ENCODE measurements around the gene TNC. TPM values are rescaled to one million over a fixed set of nuclear protein-coding genes. Genes with fewer than 3 reads are reported as not detected.

TNC gene
- total and polyA plus RNA-seq, 10 donors = 1.7 to 126 (median 47.9) TPM

GRCh38 chr9:115107701-115108100, 10.3 kb downstream of the TNC start:
- H3K4me3 ChIP-seq = no peak overlapping the region
- WGBS, 5 donors = 79 to 86% (median 81%) methylated on average over 2 of the region's 2 CpGs
- no peaks in the 10 kb centered on the region for H3K36me3 ChIP-seq
- no peaks in the 10 kb centered on the region for H3K27me3 ChIP-seq (replicated peaks in 1 of 7)
- no peaks in the 10 kb centered on the region for H3K9me3 ChIP-seq
- DNase-seq = no peak
- peaks cover 0 to 14% (median 0%) of the 10 kb centered on the region in 6 donors for H3K4me1 ChIP-seq
- TF ChIP-seq POLR2A (IDR thresholded peaks at IDR 0.05) (no peak), POLR2AphosphoS5 (IDR thresholded peaks at IDR 0.05) (no peak), CTCF (IDR thresholded peaks at IDR 0.05 in 8 of 11, conservative IDR thresholded peaks at IDR 0.05 in 3 of 11) (no peak)
- intact Hi-C loops (cut with DNase I; ENCODE audit: low total_unique reads) = no loop called here
- peak overlapping the region in 4 of 8 donors; percentile 12 to 42 (median 24) for H3K27ac ChIP-seq

- intact Hi-C loops (cut with DNase I; ENCODE audit: low total_unique reads) = no loop called here
- Histone ChIP-seq H3K27me3 (replicated peaks in 1 of 7) (no peaks in the 10 kb centered on the region), H3K9me3 (no peaks in the 10 kb centered on the region), H3K27ac (peak overlapping the region in 6 of 8 donors; percentile 3 to 42 (median 24)), H3K4me1 (peaks cover 0 to 14% (median 0%) of the 10 kb centered on the region in 6 donors), H3K4me3 (no peak overlapping the region), H3K36me3 (no peaks in the 10 kb centered on the region)
- TF ChIP-seq POLR2A (IDR thresholded peaks at IDR 0.05) (no peak), CTCF (IDR thresholded peaks at IDR 0.05 in 8 of 11, conservative IDR thresholded peaks at IDR 0.05 in 3 of 11) (no peak), POLR2AphosphoS5 (IDR thresholded peaks at IDR 0.05) (no peak)
- DNase-seq = no peak
- 24 to 37% (median 28%) methylated on average over 2 of the region's 2 CpGs for WGBS, 5 donors
Measured at GRCh38 chr9:115106642-115107041, 11.3 kb downstream of the TNC start.

GRCh38 chr9:115106001-115106400, 12.0 kb downstream of the TNC start:
- intact Hi-C loops (cut with DNase I; ENCODE audit: low total_unique reads) = no loop called here
- Histone ChIP-seq H3K27ac (peak overlapping the region in 4 of 8 donors; percentile 17 to 42 (median 31)), H3K4me1 (peaks cover 0 to 14% (median 0%) of the 10 kb centered on the region in 6 donors), H3K4me3 (no peak overlapping the region), H3K27me3 (replicated peaks in 1 of 7) (no peaks in the 10 kb centered on the region), H3K36me3 (no peaks in the 10 kb centered on the region), H3K9me3 (no peaks in the 10 kb centered on the region)
- 80 to 95% (median 89%) methylated on average over 1 of the region's 1 CpG for WGBS, 5 donors
- DNase-seq = no peak
- TF ChIP-seq CTCF (IDR thresholded peaks at IDR 0.05 in 8 of 11, conservative IDR thresholded peaks at IDR 0.05 in 3 of 11) (no peak), POLR2AphosphoS5 (IDR thresholded peaks at IDR 0.05) (no peak), POLR2A (IDR thresholded peaks at IDR 0.05) (no peak)

- DNase-seq = no peak
- Histone ChIP-seq H3K27me3 (replicated peaks in 1 of 7) (no peaks in the 10 kb centered on the region), H3K4me1 (peaks cover 0 to 14% (median 0%) of the 10 kb centered on the region in 6 donors), H3K9me3 (no peaks in the 10 kb centered on the region), H3K36me3 (no peaks in the 10 kb centered on the region), H3K4me3 (no peak overlapping the region), H3K27ac (no peak overlapping the region)
- 62 to 86% (median 78%) methylated on average over 4 of the region's 4 CpGs for WGBS, 5 donors
- intact Hi-C loops (cut with DNase I; ENCODE audit: low total_unique reads) = no loop called here
- no peak for TF ChIP-seq POLR2AphosphoS5 (IDR thresholded peaks at IDR 0.05)
- TF ChIP-seq POLR2A (IDR thresholded peaks at IDR 0.05) = no peak
- no peak for TF ChIP-seq CTCF (IDR thresholded peaks at IDR 0.05 in 8 of 11, conservative IDR thresholded peaks at IDR 0.05 in 3 of 11)
Measured at GRCh38 chr9:115104908-115105307, 13.0 kb downstream of the TNC start.

Data from spleen (tissue), 11 donors.